Right kidney (tissue), 1 donor: ENCODE measurements around the gene ZFYVE27.
A peak's percentile ranks its signal among the peaks of the same experiment; 100 is the strongest.

Source experiments
- DNase-seq: peaks from one replicate; pipeline ENCODE4 v3.0.0-alpha.2; 2016

ZFYVE27 gene

GRCh38 chr10:97714401-97715258 is 22.3 kb upstream of the ZFYVE27 start:
- no peak for DNase-seq

- no peak for DNase-seq
Measured at GRCh38 chr10:97715259-97715874, 21.6 kb upstream of the ZFYVE27 start.

DNA sequence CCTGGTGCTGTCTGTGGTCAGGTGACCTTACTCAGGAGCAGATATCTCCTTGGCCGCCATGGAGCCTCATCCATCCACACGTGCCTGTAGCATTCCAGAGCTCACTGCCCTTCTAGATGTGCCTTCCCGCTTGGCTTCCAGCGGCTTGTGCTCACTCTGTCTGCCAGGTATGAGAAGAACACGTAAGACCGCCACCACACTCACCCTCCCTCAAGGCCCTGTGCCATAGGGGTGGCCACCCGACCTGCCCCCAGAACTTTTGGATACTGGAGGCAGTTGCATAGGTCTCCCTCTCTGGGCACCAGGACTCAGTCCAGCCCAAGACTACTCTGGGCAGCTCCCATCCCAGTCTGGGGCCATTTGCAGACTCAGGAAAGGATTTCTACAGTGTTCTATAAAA is 19.3 kb upstream of the ZFYVE27 start:
- no peak for DNase-seq

GRCh38 chr10:97718178-97718577 is 18.8 kb upstream of the ZFYVE27 start:
- DNase-seq, result no peak

DNA sequence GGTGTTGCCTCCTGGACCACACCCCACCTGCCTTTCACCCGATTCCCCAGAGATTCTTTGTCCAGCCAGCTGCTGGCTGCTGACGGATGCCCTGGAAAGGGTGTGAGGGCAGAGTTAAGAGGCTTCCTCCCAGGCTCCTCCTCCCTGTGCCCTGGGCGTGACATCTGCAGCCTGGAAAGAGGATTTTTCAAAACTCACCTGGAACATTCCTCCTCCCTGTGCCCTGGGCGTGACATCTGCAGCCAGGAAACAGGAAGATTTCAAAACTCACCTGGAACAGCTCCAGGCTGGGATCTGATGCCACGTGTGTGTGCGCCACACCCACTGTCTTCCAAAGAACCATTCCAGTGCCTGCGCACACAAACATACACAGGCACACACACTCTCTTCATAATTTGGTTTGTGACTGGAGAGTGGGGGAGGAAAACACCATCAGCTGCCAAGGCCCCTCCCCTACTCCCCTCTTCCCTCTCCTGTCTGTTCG is 18.2 kb upstream of the ZFYVE27 start:
- DNase-seq, result peak; percentile 36

GRCh38 chr10:97719602-97720001 is 17.3 kb upstream of the ZFYVE27 start:
- DNase-seq, result no peak

DNA sequence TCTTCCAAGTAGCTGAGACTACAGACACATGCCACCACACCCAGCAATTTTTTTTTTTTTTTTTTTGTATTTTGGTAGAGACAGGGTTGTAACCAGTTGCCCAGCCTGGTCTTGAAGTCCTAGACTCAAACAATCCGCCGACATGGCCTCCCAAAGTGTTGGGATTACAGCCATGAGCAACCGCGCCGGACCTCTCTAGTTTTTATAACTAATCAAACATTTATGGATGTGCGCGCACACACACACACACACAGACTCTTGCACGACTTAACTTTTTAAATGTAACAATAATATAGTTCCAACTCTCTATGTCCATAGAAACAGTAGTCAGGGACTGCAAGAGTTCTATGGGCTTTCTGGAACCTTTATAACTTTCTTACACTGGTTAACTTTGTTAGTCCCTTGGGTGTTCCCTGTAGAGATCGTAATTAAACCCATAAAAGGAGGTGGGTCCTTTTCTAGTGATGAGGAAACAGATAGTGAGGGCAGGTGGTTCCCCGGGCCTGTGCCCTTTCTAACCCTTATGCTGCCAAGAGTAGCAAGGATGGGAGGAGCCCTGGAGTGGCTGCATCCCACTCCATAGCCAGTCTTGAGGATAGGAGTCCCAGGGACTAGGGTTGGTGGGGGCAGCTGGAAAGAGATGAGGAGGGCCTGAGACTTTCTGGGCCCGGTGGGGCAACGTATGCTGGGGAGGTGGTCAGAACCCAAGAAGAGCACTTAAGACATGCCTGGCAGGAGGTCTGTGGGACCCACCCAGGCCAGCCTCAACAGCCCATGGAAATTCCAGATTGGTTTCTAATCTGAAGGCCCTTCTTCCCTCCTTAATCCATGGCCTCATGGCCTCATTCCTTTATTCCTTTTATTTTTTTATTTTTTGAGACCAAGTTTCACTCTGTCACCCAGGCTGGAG is 14.8 kb upstream of the ZFYVE27 start:
- no peak for DNase-seq

DNA sequence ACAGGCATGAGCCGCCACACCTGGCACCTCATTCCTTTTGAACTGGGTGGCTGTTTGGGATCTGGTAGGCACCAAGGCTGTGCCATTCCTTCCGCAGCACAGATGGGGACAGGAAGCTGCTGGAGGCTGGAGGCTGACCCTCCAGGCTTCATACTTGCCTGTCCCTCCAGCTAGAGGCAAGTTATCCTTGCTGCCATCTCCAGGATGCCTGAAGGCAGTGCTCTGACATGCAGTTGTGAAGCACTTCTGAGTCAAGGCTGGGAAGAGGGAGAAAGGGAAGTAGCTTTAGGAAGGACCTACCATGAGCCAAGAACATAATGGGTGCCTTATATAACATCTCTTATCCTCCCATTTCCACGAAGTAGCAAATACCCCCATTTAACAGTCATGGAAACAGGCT is 13.9 kb upstream of the ZFYVE27 start:
- DNase-seq, result no peak

- no peak for DNase-seq
Measured at GRCh38 chr10:97724341-97724941, 12.5 kb upstream of the ZFYVE27 start.

GRCh38 chr10:97726636-97727178 is 10.2 kb upstream of the ZFYVE27 start:
- no peak for DNase-seq

DNA sequence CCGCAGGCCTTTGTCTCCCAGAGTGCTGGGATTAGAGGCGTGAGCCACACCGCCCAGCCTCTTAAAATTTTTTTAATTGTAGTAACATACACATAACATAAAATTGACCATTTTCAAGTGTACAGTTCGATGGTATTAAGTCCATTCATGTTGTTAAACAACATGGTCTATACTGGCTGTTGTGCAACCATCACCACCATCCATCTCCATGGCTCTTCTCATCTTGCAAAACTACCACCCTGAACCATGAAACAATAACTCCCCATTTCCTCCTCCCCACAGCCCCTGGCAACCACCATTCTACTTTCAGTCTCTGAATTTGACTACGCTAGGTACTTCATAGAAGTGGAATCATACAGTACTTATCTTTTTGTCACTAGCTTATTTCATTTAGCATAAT is 7.9 kb upstream of the ZFYVE27 start:
- no peak for DNase-seq

- peak; percentile 34 for DNase-seq
Measured at GRCh38 chr10:97731346-97732051, 5.4 kb upstream of the ZFYVE27 start.

DNA sequence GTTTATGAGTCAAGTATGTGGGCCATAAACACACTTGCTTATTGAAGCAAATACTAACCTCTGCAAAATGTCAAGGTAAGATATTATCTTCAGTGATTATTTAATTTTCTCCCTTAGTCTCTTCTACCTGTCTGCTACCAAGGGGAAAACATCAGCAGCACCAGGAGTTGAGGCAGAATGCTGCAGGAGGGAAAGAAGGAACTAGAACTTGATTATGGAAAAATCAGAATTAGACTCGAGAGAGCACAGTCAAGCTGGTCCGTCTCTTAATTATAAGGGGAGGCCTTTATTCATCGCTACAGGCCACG is 4.9 kb upstream of the ZFYVE27 start:
- no peak for DNase-seq

DNA sequence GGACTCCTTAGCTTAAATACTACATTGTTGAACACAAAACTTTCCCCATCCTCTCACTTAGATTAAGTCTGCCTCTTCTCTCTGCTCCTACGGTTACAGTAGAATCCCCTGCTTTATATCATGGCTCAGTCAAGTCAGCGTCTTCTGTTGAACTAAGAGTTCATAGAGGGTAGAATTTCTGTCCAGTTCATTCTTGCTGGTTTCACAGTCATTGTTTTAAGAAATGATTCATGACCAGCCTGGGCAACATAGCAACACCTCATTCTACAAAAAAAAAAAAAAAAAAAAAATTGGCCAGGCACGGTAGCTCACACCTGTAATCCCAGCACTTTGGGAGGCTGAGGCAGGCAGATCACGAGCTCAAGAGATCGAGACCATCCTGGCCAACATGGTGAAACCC is 3.7 kb upstream of the ZFYVE27 start:
- no peak for DNase-seq

DNA sequence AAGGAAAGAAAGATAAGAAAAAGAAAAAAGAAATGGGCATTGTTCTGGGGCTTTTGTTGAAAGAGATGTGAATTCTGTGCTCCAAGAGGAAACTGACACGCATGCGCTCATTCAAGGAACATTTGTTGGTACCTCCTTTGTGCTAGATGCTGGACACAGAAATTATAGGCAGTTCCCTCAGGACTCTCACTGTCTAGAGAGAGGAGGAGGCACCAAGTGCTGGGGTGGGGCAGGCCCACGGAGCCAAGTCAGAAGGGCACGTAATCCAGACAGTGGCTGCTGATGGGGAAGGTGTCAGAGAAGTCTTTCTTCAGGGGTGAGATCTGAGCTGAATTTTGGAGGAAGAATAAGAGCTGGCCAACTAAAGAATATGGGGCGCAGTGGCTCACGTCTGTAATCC is 2.9 kb upstream of the ZFYVE27 start:
- no peak for DNase-seq

DNA sequence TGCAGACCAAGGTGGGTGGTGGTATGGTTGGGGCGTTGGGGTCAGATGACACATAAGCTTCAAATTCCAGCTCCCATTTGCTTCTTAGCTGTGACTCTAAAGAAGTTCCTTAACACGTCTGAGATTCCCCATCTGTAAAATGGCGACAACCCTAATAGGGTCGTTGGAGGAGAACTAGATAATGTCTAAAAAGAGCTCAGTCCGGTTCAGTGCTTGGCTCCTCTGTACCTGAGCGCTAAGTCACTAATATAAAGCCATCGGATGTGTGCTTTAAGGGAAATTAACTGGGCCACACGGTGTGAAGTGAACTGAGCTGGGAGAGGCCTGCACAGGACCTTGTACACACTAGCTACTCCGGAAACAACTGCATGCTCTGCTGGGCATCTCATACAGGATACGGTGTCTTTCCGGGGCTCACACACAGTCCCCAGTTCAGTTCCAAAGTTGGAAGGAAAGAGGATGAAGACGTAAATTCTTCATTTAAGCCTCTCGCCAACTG is 476 bp upstream of the ZFYVE27 start:
- no peak for DNase-seq

DNA sequence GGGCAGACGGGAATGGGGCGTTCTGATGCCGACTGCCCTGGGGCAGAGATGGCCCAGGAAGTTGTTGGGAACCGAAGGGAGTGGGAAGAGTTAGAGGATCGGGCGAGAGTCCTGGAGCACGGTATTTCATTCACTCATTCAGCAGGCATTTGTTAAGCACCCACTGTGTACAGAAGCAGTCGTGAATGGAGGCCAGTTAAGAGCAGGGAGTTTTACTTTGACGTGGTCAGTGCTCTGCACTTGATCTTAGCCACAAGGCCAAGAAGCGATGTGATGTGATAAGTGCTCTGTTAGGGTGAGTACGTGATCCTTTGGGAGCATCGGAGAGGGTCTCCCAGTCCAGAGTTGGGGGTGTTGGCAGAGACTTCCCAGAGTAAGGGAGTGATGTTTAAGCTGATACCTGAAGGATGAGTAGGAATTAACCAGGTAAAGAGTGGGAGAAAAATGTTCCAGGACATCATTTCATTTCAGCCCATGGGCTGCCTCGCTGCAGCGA is 890 bp downstream of the ZFYVE27 start:
- no peak for DNase-seq

DNA sequence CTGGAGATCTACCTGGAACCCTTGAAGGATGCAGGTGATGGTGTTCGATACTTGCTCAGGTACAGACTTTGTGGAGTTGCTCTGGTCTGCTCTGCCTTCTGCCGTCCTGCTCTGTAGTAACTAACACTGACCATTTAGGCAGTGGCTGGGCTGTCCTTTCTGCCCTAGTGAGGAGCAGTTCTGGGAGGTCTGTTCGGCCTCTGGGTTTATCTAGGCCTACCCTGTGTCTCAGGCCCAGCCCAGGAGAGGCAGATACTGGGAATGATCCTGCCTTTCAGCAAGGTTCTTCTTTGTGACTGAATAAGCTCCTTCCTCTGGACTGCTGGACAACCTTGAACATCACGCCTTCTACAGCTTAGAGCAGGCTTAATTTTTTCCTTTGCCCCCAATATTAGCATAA is 1.7 kb downstream of the ZFYVE27 start:
- no peak for DNase-seq

DNA sequence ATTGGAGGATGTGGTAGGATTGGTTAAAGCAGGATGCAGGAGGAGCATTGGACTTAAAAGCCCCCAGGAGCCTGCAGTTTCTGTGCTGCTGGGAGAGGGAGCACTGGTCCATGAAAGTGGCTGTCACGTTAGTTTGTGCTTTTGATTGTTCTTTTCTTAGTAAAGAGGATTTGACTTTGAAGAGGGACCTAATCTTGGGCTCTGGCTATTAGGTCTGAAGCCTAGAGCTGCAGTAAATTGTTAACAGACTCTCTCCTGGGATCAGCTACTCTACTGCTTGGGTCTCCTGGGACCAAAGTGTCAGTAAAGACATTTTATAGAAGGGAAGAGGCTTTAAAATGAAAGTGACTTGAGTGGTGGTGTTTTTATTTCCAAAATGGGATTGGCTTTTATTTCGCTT is 3.7 kb downstream of the ZFYVE27 start:
- no peak for DNase-seq

GRCh38 chr10:97743169-97743943 is 6.4 kb downstream of the ZFYVE27 start:
- DNase-seq, result no peak
